Measurements from ENCODE around the gene FOSB. TPM values are rescaled to one million over a fixed set of nuclear protein-coding genes. Genes with fewer than 3 reads are reported as not detected.
A peak's percentile ranks its signal among the peaks of the same experiment; 100 is the strongest.

Gene FOSB
- total RNA-seq, 1 experiment from 2014 or later, result 0.40 TPM

- H3K27me3 ChIP-seq, result no peaks in the 10 kb centered on the region
- peaks cover 47% of the 10 kb centered on the region for H3K36me3 ChIP-seq
- H3K4me3 ChIP-seq, result no peak overlapping the region
- DNase-seq, result no peak
- no peak overlapping the region; the same call in 1 of the 2 replicates for H3K27ac ChIP-seq
- peaks cover 8% of the 10 kb centered on the region for H3K4me1 ChIP-seq
- no peaks in the 10 kb centered on the region for H3K9me3 ChIP-seq (replicated peaks)
Observed at GRCh38 chr19:45522010-45522941, 54.5 kb downstream of the FOSB start.

- peaks cover 46% of the 10 kb centered on the region for H3K36me3 ChIP-seq
- no peaks in the 10 kb centered on the region for H3K9me3 ChIP-seq (replicated peaks)
- peaks cover 8% of the 10 kb centered on the region for H3K4me1 ChIP-seq
- peak overlapping the region; percentile 59 for H3K27ac ChIP-seq
- H3K4me3 ChIP-seq, result no peak overlapping the region
- no peaks in the 10 kb centered on the region for H3K27me3 ChIP-seq
- peak; percentile 82 to 94 for DNase-seq
Observed at GRCh38 chr19:45523642-45524256, 56.0 kb downstream of the FOSB start.

GRCh38 chr19:45524575-45525129, 56.9 kb downstream of the FOSB start:
- no peak for DNase-seq
- peaks cover 8% of the 10 kb centered on the region for H3K4me1 ChIP-seq
- H3K27me3 ChIP-seq, result no peaks in the 10 kb centered on the region
- H3K36me3 ChIP-seq, result peaks cover 44% of the 10 kb centered on the region
- H3K27ac ChIP-seq, result no peak overlapping the region
- no peak overlapping the region for H3K4me3 ChIP-seq
- no peaks in the 10 kb centered on the region for H3K9me3 ChIP-seq (replicated peaks)

Other genes with a start within 250 kb of the FOSB start
- gene EXOC3L2, start 222.6 kb upstream of the FOSB start, total RNA-seq (2014; rRNA removed; shearing (Covaris generic)), result 0.13 TPM in 1 of 2 replicates, not detected in the other
- gene MARK4, start 216.7 kb upstream of the FOSB start, total RNA-seq (2014; rRNA removed; shearing (Covaris generic)), result 16.5 and 16.8 TPM in 2 replicates
- gene CKM, start 145.1 kb upstream of the FOSB start, total RNA-seq (2014; rRNA removed; shearing (Covaris generic)), result 3.9 and 4.6 TPM in 2 replicates
- gene KLC3, start 127.2 kb upstream of the FOSB start, total RNA-seq (2014; rRNA removed; shearing (Covaris generic)), result not detected in 2 replicates
- 24.2 and 27.7 TPM in 2 replicates for gene ERCC2, start 97.4 kb upstream of the FOSB start, total RNA-seq (2014; rRNA removed; shearing (Covaris generic))
- 2.4 and 3.2 TPM in 2 replicates for gene PPP1R13L, start 62.9 kb upstream of the FOSB start, total RNA-seq (2014; rRNA removed; shearing (Covaris generic))
- 20.9 and 21.8 TPM in 2 replicates for gene POLR1G, start 61.4 kb upstream of the FOSB start, total RNA-seq (2014; rRNA removed; shearing (Covaris generic))
- 29.7 and 32.3 TPM in 2 replicates for gene ERCC1, start 44.1 kb upstream of the FOSB start, total RNA-seq (2014; rRNA removed; shearing (Covaris generic))
- 29.3 and 30.9 TPM in 2 replicates for gene RTN2, start 29.1 kb downstream of the FOSB start, total RNA-seq (2014; rRNA removed; shearing (Covaris generic))
- gene PPM1N, start 30.4 kb downstream of the FOSB start, total RNA-seq (2014; rRNA removed; shearing (Covaris generic)), result 1.0 and 1.4 TPM in 2 replicates
- 43.8 and 48.8 TPM in 2 replicates for gene VASP, start 39.5 kb downstream of the FOSB start, total RNA-seq (2014; rRNA removed; shearing (Covaris generic))
- 8.6 and 9.9 TPM in 2 replicates for gene OPA3, start 116.8 kb downstream of the FOSB start, total RNA-seq (2014; rRNA removed; shearing (Covaris generic))
- gene GPR4, start 134.2 kb downstream of the FOSB start, total RNA-seq (2014; rRNA removed; shearing (Covaris generic)), result 0.14 and 0.18 TPM in 2 replicates
- gene EML2, start 171.4 kb downstream of the FOSB start, total RNA-seq (2014; rRNA removed; shearing (Covaris generic)), result 3.0 and 5.8 TPM in 2 replicates
- gene GIPR, start 200.2 kb downstream of the FOSB start, total RNA-seq (2014; rRNA removed; shearing (Covaris generic)), result 0.12 and 0.38 TPM in 2 replicates
- gene SNRPD2, start 224.0 kb downstream of the FOSB start, total RNA-seq (2014; rRNA removed; shearing (Covaris generic)), result 434 and 487 TPM in 2 replicates
- 9.8 and 10.6 TPM in 2 replicates for gene QPCTL, start 224.7 kb downstream of the FOSB start, total RNA-seq (2014; rRNA removed; shearing (Covaris generic))

Measured in SJCRH30 (cell line).